ENCODE measurements around the gene P2RX7.

Gene P2RX7

DNA sequence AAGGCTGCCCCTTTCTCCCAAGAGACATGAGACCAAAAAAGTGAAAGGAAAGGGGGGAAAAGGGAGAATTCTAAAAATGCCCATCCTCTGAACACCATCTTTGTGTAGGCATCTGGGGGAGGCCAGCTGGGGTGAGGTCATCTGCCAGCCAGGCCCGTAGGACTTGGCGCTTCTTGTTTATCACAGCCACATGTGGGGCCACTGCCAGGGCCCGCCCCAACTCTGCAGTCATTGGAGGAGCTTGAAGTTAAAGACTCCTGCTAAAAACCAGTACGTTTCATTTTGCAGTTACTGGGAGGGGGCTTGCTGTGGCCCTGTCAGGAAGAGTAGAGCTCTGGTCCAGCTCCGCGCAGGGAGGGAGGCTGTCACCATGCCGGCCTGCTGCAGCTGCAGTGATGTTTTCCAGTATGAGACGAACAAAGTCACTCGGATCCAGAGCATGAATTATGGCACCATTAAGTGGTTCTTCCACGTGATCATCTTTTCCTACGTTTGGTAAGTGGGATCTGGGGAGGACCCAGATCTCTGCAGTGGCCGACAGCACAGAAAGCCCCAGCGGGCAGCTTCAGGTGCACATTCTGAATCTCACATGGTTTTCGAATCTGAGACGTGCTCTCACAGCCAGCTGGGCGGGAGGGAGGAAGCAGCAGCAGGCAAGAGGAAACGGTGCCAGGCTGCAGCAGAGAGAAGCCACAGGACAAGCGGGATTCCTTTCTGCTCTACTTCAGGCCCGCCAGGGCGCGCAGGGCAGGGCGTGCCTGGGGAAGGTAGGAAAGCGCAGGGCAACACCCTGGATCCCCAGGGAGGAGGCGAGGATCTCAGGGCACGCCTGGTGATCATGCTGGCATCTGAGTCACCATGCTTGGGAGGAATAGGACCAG is at the start of gene P2RX7:
Gene P2RX7, plus strand, starts transcription at position 276 of the 881 bp plus-strand sequence. Its CDS starts 95 bp downstream, at position 371.
- peak in 1 of 2 donors; percentile 17 for DNase-seq (ENCODE audit: low read depth in 2 of 2)

DNA sequence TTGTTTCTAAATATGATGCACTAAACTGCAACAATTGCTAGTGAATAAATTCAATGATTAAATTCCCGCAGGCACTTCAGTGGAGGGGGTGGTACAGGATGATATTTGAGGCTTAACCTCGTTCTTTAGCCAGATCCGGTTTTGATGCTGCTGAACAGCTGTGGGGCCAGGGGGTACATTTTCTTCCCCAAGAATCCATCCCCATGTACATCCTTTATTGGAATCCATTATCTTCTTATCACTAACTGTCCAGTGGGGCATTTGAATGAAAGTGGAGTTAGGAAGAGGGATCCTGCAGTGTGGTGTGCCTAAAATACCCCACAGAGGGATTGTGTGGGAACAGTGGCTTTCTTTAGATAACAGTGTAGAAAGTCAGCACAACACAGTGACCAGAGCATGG is 48.4 kb upstream of the P2RX7 start:
- no peak for DNase-seq (ENCODE audit: low read depth in 2 of 2)

DNA sequence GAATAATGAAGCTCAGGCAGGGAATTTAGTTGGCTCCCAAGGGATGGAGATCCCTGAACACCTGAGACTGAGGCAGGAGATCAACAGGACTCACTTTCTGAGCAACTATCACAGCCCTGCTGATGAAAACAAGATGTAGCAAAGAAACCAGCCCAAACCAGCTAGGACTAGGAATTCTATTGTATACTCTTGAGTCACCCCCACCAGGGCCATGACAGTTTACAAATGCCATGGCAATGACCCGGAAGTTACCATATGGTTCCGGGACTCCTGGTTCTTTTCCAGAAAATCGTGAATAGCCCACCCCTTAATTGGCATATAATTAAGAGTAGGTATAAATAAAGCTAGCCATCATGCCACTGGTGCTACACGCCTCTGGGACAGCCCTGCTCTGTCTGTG is 47.6 kb upstream of the P2RX7 start:
- no peak for DNase-seq (ENCODE audit: low read depth in 2 of 2)

DNA sequence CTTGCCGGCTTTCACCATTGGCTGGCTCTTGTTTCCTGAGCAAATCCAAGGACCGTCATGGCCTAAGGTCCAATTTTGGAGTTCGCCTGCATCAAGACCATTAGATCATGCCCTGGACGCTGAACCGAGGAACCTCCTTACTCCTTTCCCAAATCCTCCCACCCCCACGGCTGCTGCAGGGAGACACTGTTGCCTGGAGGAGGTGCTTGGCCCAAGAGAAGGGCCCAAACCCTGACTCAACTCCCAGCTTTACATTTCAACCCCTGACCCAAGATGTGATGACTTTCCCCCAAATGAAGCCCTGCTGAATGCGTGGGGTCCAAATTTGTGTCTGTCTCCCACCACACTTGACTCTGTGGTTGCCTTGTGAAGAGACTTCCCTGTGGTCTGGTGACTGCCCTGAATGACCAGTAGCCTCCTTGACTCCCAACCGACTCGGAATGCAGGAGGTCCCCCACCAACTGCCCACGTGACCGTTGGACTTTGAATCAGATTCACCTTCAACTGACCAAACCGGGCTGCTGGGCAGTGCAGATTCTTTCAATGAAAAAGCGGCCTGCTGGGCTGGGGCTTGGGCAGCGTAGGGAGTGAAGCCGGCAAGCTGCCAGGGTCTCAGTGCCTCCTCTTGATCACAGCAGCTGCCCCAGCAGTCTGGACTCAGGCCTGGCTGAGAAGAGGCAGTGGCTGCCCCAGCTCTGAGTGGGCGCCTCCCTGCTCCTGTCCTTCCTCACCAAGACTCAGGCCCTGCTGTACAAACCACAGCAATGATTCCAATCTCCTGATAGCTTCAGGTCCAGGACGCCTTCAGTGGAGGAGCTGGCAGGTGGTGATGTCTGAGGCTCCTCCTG is 46.9 kb upstream of the P2RX7 start:
- DNase-seq (ENCODE audit: low read depth in 2 of 2) = no peak

DNA sequence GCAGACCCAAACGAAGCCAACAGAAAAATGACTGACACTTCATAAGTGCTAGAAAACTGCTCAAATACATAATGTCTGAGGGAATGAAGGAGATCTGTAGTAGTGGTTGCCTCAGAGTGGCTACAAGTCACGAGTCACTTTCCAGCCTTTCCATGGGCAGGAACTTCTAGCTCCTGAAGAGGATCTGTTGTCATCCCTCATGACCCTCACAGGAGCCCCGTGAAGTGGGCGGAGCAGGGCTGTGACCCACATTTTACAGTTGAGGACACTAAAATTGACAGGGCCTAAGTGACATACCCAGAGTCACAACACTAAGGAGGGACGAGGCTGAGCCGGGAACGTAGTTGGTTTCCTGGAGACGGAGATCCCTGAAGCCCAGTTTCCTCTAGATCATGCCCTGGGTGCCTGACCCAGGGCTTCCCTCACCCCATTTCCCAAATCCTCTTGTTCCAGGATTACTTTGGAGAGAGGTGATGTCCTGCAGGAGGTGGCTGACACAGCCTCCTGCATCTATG is 45.8 kb upstream of the P2RX7 start:
- DNase-seq (ENCODE audit: low read depth in 2 of 2) = no peak

DNA sequence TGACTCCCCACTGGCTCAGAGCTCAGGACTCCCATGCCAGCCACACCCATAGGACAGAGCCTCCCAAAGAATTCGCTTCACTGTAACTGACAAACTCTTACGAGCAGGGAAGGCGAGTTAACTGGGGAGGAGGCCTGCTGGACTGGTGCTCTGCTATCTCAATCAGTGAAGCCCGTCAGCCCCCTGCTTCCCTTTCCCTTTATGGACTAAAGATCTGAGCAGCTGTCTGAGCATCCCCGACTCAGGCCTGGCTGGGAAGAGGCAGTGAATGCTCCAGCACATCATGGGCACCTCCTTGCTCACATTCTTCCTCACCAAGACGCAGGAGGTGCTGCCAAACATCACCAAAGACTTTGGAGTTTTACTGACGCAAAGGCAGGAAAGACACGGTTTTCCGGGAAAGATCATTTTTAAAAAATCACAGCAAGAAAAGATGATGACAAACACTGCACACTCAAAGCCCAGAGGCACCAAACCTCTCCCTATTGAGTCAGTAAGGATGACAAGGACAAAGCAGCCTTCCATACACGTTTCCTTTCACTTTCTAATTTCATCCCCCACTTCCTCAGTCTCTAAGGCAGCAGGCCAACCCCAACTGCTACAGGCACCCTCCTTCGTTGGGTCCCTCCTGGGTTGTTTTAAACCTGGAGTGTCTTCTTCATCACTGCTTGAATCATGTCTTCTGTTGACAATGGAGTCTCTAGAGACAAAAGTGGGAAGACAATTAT is 45.0 kb upstream of the P2RX7 start:
- no peak for DNase-seq (ENCODE audit: low read depth in 2 of 2)

DNA sequence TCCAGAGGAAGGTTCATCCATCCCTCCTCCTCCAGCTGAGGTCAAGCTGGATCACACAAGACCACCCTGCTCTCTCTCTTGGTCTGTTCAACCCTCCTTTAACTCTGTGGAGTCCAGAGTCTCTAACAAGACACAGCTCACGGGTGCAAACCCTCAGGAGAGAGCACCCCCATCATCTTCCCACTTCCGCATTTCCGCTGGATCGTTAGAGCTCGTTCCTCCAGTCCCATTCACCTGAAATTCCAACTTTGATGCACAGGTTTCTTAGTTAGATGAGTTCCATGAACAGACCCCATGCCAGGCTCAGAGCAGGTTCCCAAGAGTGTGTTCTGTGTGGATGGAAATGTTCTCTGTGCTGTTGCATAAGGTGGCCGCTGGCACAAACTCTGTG is 44.5 kb upstream of the P2RX7 start:
- no peak for DNase-seq (ENCODE audit: low read depth in 2 of 2)

DNA sequence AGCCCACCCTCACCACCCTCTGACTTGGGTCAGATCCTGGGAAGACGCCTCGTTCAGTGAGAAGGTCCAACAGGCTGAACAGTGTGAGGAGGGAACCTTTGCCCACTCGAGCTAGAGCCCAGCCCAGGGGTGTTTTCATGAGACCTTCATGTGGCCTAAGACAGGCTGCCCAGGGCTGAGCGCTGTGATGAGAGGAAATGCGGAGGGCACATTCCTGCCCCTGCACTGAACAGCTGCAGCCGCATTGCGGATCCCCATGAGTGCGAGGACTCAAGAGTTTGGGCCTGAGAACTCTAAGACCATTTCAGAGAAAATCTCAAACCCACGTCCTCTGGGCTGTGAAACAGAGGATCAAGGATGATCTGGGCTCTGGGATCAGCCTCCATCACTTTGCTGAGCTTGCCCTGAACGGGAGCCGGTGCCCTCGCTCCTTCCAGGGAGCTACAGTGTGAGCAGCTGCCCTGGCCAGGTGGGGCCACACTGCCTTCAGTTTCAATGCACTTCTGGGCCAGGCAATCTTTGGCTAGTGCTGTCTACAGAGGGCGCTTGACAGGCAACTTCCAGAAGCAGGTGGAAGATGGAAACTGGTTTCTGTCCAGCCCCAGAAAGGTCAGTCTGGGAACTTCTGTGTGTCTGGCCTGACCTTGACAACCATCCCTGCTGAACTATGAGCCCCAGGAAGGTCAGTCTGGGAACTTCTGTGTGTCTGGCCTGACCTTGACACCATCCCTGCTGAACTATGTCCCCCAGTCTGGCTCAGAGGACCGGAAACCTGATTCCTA is 43.5 kb upstream of the P2RX7 start:
- DNase-seq (ENCODE audit: low read depth in 2 of 2) = no peak

DNA sequence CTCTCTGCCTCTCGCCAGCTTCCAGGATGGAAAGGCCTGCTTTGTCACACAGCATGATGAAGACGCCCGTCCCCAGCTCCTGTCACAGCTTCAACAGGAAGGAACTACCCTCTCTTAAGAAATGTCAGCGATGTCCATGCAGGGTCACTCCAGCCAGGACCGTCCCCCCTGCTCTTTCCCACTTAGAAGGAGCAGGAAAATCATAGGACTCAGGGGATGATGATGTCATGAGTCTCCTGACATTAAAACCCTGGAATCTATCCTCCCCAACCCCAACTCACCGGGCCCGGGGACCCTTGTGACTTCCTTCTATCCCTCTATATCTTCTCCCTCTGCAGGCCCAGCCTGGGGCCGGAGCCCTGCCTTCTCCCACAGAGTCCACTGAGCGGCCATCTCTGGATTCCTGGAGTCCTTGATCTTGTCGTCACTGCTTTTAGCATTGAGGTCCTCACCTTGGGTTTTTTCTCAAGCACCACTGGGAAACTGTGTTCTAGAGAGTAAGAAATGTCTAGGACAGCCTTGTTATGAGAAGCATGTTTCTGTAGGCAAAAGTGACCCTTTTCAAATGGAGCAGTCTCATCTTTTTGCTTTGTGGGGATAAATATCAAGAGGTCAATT is 42.8 kb upstream of the P2RX7 start:
- no peak for DNase-seq (ENCODE audit: low read depth in 2 of 2)

DNA sequence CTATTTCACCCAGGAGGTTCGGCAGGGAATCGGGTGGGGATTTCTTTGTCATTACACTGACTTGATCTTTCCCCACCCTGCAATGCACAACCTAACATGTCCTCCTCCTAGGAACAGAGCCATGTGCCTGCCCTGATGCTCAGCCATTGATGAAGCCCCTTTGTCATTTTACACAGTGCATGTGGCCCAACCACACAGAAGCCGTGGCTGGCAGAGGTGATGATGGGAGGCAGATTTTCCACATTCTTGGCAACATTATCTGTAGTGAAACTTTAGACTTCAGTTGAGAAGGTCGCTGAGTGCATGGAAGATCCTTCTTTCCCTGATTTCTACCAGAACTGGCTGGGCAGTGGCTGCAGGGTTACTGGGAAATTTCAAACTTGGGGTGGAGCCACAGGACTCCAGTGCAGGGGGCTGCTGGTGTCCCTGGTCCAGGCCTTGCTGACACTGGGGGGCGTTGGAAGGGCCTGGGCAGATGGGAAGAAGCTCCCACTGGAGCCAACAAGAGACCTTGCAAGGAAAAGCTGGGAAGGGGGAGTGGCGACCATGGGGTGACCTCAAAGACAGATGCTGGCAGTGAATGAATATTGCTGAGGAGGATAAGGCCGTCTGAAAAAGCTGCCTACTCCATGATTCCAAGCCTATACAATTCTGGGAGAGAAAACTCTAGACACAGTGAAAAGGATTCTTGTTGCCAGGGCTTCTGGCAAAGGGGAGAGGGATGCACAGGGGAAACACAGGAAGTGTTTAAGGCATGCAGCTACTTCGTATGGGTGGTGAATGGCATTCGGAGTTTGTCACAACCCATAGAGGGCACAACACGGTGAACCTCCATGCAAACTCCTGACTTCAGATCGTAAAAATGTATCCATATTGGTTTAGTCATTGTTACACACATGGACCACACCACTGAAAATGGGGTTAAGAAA is 41.8 kb upstream of the P2RX7 start:
- no peak for DNase-seq (ENCODE audit: low read depth in 2 of 2)

DNA sequence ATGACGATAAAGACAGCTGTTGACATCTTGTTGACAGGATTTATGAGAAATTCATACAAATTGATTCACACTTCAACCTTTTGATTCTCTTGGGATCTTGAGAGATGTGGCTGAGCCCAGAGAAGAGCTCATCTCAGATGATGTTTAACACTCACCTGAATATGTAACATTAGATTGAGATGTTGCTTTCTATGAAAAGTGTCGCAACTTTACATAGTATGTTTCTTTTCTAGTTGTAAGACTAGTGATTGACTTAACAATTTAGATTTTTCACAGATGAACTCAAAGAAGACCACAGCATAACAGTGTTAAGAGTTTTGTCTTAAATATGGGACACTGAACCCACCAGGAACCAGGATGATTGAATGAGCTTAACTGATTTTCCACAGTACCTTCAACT is 40.6 kb upstream of the P2RX7 start:
- DNase-seq (ENCODE audit: low read depth in 2 of 2) = no peak

DNA sequence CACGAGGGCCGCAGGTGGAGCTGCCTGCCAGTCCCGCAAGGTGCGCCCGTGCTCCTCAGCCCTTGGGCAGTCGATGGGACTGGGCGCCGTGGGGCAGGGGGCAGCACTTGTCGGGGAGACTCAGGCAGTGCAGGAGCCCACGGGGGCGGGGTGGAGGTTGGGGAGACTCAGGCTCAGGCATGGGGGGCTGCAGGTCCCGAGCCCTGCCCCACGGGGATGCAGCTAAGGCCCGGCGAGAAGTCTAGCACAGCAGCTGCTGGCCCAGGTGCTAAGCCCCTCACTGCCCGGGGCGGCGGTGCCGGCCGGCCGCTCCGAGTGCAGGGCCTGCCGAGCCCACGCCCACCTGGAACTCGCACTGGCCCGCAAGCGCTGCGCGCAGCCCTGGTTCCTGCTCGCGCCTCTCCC is 39.2 kb upstream of the P2RX7 start:
- no peak for DNase-seq (ENCODE audit: low read depth in 2 of 2)

DNA sequence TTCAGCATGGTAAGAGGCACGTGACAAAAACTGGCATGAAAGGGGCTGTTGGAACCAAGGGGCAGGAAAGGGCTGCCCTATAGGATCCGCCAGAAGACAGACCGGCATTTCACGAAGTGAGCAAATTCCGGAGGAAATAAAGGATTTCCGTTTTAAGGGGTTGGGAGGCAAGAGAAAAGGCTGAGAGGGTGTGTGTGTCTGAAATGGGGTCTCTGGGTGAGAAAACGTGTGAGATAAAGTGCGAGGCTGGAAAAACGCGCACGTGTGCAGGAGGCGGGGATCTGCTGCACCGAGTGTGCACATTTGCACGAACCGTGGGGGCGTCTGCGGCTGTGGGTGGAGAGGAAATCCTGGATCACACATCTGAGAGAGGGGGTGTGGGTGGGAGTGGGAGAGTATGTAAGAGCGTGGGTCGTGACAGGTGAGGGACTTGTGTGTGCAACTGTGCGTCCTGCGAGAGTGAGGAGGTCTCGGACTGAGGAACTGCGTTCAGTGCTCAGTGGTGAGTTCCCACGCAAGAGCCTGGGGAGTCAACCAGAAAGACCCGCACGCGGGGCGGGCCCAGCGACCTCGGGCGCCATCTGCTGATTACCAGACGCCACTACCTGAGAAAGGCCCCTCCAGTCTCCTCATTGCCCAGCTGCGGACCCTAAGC is 37.0 kb upstream of the P2RX7 start:
- peak; percentile 63 to 71 for DNase-seq (ENCODE audit: low read depth in 2 of 2)

DNA sequence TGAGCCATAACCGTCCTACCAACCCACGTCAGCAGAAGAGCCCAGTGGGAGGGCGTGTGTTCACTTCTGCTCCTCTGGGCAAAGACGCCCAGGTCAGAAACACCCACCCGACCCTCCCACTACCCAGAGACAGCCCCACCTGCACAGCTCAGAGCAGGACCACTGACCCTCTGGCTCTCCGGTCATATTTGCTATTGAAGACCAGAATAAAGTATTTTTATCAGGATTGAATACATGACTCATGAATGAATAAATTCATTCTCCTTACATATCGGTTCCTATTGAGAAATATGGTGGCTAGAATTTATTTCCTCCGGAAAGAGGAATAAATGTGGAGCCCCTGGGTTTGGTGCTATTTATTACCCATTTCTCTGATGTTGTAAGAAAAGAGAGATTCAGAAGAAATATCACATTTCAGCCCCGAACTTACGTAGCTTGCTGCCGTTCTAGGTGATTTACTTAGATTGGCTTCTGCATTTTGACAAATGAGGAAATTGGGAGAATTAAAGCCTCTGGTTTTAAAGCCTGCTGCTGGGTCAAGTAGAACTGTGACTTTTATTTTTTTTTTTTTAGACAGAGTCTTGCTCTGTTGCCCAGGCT is 36.4 kb upstream of the P2RX7 start:
- no peak for DNase-seq (ENCODE audit: low read depth in 2 of 2)

DNA sequence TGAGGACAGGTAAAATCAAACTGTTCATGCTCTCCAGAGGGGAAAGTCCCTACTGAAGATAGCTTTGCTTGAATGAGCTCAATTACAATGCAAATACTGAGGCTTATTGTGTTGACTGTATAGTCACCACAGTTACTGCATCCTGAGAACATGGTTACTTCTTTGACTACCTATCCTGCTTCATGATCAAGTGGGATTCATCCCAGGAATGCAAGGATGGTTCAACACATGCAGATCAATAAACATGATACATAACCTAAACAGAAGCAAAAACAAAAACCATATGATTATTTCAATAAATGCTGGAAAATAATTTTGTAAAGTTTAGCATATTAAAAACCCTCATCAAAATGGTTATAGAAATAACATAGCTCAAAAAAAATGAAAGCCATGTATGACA is 32.9 kb upstream of the P2RX7 start:
- DNase-seq (ENCODE audit: low read depth in 2 of 2) = no peak

DNA sequence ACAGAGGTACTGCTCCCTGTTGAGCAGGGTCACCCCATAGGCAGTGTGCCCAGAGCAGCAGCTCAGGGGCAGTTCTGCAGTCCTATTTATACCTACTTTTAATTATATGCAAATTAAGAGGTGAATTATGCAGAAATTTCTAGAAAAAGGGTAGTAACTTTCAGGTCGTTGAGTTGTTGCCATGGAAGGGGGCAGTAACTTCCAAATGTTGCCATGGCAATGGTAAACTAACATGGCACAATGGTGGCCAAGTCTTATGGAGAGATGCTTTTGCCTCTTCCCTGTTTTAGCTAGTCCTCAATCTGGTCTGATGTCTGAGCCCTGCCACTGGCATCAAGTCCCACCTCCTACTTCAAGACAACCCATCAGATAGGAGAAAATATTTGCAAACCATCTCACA is 30.4 kb upstream of the P2RX7 start:
- DNase-seq (ENCODE audit: low read depth in 2 of 2) = no peak

DNA sequence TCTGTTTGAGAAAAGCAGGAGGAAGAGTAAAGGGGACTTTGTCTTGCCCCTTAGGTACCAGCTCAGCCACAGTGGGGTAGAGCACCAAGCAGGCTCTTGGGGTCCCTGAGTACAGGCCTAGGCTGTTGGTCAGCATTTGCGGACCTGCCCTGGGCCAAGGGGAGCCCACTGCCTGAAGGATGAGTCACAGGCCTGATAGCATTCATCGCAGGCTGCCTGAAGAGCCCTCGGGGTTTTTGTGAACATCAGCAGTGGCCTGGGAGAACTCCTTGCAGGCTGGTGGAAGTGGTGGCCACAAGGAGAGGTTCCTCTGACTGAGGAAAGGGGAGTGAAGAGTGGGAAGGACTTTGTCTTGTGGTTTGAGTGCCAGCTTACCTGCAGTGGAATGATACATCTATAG is 25.0 kb upstream of the P2RX7 start:
- DNase-seq (ENCODE audit: low read depth in 2 of 2) = no peak

DNA sequence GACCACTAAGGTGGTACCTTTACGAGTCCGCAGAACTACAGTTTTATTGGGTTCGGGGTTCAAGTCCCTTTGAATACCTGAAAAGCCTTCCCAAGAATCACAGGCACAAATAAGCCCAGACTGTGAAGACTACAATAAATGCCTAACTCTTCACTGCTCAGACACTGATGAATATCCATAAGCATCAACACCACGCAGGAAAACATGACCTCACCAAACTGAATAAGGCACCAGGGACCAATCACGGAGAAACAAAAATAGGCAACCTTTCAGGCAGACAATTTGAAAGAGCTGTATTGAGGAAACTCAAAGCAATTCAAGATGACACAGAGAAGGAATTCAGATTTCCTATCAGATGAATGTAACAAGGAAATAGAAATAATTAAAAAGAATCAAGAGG is 24.2 kb upstream of the P2RX7 start:
- DNase-seq (ENCODE audit: low read depth in 2 of 2) = no peak
